ENCODE data around the gene KCNQ4. TPM values are rescaled to one million over a fixed set of nuclear protein-coding genes. Genes with fewer than 3 reads are reported as not detected.

The KCNQ4 gene
- total and polyA plus RNA-seq, 2 of the 8 experiments (the other 6 are each of a cell fraction or from before 2014, with no cell fraction given) = 2.2 to 3.9 TPM

GRCh38 chr1:40773748-40774265 lies 9.8 kb upstream of the KCNQ4 start (continued):
- TF ChIP-seq JUN (IDR thresholded peaks at IDR 0.05; ENCODE audit: low read depth, low read length) (no peak), SRF (IDR thresholded peaks at IDR 0.05; ENCODE audit: low read depth, low read length) (no peak), BCL11A (IDR thresholded peaks at IDR 0.05; ENCODE audit: low read depth in 2 of 2, low read length in 2 of 2) (no peak), SUZ12 (IDR thresholded peaks at IDR 0.05; ENCODE audit: low read length) (no peak), POLR2A (IDR thresholded peaks at IDR 0.05; ENCODE audit: control extremely low read depth in 1 of 2, low read depth in 2 of 2, low read length in 2 of 2) (no peak), SP1 (IDR thresholded peaks at IDR 0.05; ENCODE audit: low read depth, low read length) (0 out of 2 replicates have a peak, but pooled peaks have one; percentile 19), HDAC2 (IDR thresholded peaks at IDR 0.05; ENCODE audit: borderline replicate concordance in 1 of 2, low read depth in 2 of 2, low read length in 2 of 2) (0 out of 4 replicates have a peak, but pooled peaks of 1 of the 2 experiments have one; percentile 68), KDM1A (IDR thresholded peaks at IDR 0.05; ENCODE audit: borderline replicate concordance, low read length) (no peak), SAP30 (IDR thresholded peaks at IDR 0.05; ENCODE audit: insufficient read depth, insufficient replicate concordance, low read length) (no peak), TCF12 (IDR thresholded peaks at IDR 0.05; ENCODE audit: low read depth, low read length) (no peak), NANOG (IDR thresholded peaks at IDR 0.05; ENCODE audit: insufficient read depth, low read depth, low read length, poor library complexity, severe bottlenecking) (peak; percentile 80), YY1 (IDR thresholded peaks at IDR 0.05; ENCODE audit: low read depth, low read length) (no peak; the same call in 1 of the 2 replicates)
